Neuronal stem cell (in vitro differentiated cells): ENCODE measurements around the gene FRYL.

ENCODE experiments used
- DNase-seq: peaks from one replicate; pipeline ENCODE4 v3.0.0-alpha.2; 2013; ENCODE audit warnings: low spot score
- H2AFZ ChIP-seq: one replicate; pipeline ENCODE4 v1.6.1; 2013; ENCODE audit warnings: mild to moderate bottlenecking, low read length, inconsistent platforms
- H2AK5ac ChIP-seq: 2 replicates; pipeline ENCODE4 v1.6.1; 2013; ENCODE audit warnings: low read depth, mild to moderate bottlenecking, inconsistent platforms, low read length, moderate library complexity, mixed read lengths
- H2BK120ac ChIP-seq: 2 replicates; pipeline ENCODE4 v1.6.1; 2013; ENCODE audit warnings: low read depth, mild to moderate bottlenecking, inconsistent platforms, low read length, moderate library complexity, mixed read lengths
- H2BK12ac ChIP-seq: one replicate; pipeline ENCODE4 v1.6.1; 2013; ENCODE audit warnings: low read length, inconsistent platforms
- H2BK15ac ChIP-seq: 2 replicates; pipeline ENCODE4 v1.6.1; 2013; ENCODE audit warnings: mild to moderate bottlenecking, low read length, inconsistent platforms, mixed read lengths
- H2BK5ac ChIP-seq: one replicate; pipeline ENCODE4 v1.6.1; 2013; ENCODE audit warnings: inconsistent platforms, mild to moderate bottlenecking, low read length, moderate library complexity
- H3K14ac ChIP-seq: one replicate; pipeline ENCODE4 v1.6.1; 2013; ENCODE audit warnings: low read length, inconsistent platforms
- H3K18ac ChIP-seq: 2 replicates; pipeline ENCODE4 v1.6.1; 2013; ENCODE audit warnings: low read length, inconsistent platforms
- H3K23ac ChIP-seq: 2 replicates; pipeline ENCODE4 v1.6.1; 2013; ENCODE audit warnings: low read depth, mild to moderate bottlenecking, mixed read lengths, low read length, inconsistent platforms; ENCODE audit not compliant: poor library complexity
- H3K27ac ChIP-seq: replicated peaks from 3 replicates; pipeline ENCODE4 v1.5.1; 2013; ENCODE audit warnings: low read length, inconsistent platforms
- H3K27me3 ChIP-seq, 3 experiments: 2 replicates each; pipeline ENCODE4 v1.6.1; 2013; ENCODE audit warnings: low read length in 3 of 3, mild to moderate bottlenecking in 2 of 3, inconsistent platforms in 1 of 3, low read depth in 1 of 3, mixed read lengths in 1 of 3, moderate library complexity in 1 of 3; ENCODE audit not compliant: control insufficient read depth in 3 of 3, insufficient read depth in 3 of 3
- H3K36me3 ChIP-seq, 2 donors: replicated peaks in 1 of 2; 2 replicates each; pipeline ENCODE4 v1.6.1; 2013; ENCODE audit warnings: low read length in 2 of 2; ENCODE audit not compliant: control insufficient read depth in 2 of 2, insufficient read depth in 2 of 2
- H3K4ac ChIP-seq: 2 replicates; pipeline ENCODE4 v1.6.1; 2013; ENCODE audit warnings: inconsistent platforms, mild to moderate bottlenecking, low read length, moderate library complexity
- H3K4me1 ChIP-seq, 2 donors: 1 replicate in 1 of 2; 2 replicates in 1 of 2; pipeline ENCODE4 v1.6.1; 2013; ENCODE audit warnings: low read length in 2 of 2, low read depth in 1 of 2; ENCODE audit not compliant: control insufficient read depth in 2 of 2, insufficient read depth in 1 of 2
- H3K4me2 ChIP-seq: one replicate; pipeline ENCODE4 v1.6.1; 2013; ENCODE audit warnings: mild to moderate bottlenecking, low read length, inconsistent platforms; ENCODE audit not compliant: insufficient read depth, poor library complexity, severe bottlenecking
- H3K4me3 ChIP-seq, 2 donors: 2 replicates each; pipeline ENCODE4 v1.5.1; 2013; ENCODE audit warnings: low read length in 2 of 2, mild to moderate bottlenecking in 2 of 2, inconsistent platforms in 1 of 2, moderate library complexity in 1 of 2
- H3K79me1 ChIP-seq: one replicate; pipeline ENCODE4 v1.6.1; 2013; ENCODE audit warnings: low read depth, mild to moderate bottlenecking, inconsistent platforms, low read length, moderate library complexity
- H3K9ac ChIP-seq: one replicate; pipeline ENCODE4 v1.6.1; 2013; ENCODE audit warnings: mild to moderate bottlenecking, low read depth, low read length, inconsistent platforms; ENCODE audit not compliant: poor library complexity
- H3K9me3 ChIP-seq, 2 donors: replicated peaks in 1 of 2; 2 replicates each; pipeline versions ENCODE3 to v1.6.1; 2013; ENCODE audit warnings: low read length in 2 of 2, mild to moderate bottlenecking in 2 of 2, inconsistent platforms in 1 of 2, low read depth in 1 of 2, mixed read lengths in 1 of 2, moderate library complexity in 1 of 2; ENCODE audit not compliant: control insufficient read depth in 2 of 2, insufficient read depth in 1 of 2
- H4K8ac ChIP-seq: one replicate; pipeline ENCODE4 v1.6.1; 2013; ENCODE audit warnings: low read depth, mild to moderate bottlenecking, inconsistent platforms, low read length, moderate library complexity
- H4K91ac ChIP-seq: one replicate; pipeline ENCODE4 v1.6.1; 2013; ENCODE audit warnings: low read length, low read depth, mild to moderate bottlenecking, inconsistent platforms; ENCODE audit not compliant: poor library complexity
- WGBS, 2 donors: extraction: QIAGEN DNeasy Blood & Tissue Kit; methylation state at CpG; one replicate each; pipeline ENCODE4 v1.1.7; 2013; ENCODE audit warnings: missing lambda C conversion rate in 2 of 2, mixed read lengths in 1 of 2; ENCODE audit not compliant: insufficient read length in 2 of 2, insufficient replicate concordance in 1 of 2; ENCODE audit errors: extremely low coverage in 2 of 2; 5-methylcytosine and 5-hydroxymethylcytosine counted together

Gene FRYL

GRCh38 chr4:48557478-48557877, 222.6 kb downstream of the FRYL start:
- no peak overlapping the region for H2BK120ac ChIP-seq
- no peak overlapping the region for H2AFZ ChIP-seq
- H2BK15ac ChIP-seq: no peak overlapping the region
- H3K27me3 ChIP-seq: no peaks in the 10 kb centered on the region
- H2BK12ac ChIP-seq: no peak overlapping the region
- H3K14ac ChIP-seq: no peak overlapping the region
- no peaks in the 10 kb centered on the region for H3K79me1 ChIP-seq
- H4K8ac ChIP-seq: no peak overlapping the region
- peaks cover 0 to 9% of the 10 kb centered on the region in 2 donors for H3K9me3 ChIP-seq
- H3K27ac ChIP-seq: no peak overlapping the region
- no peak overlapping the region for H2AK5ac ChIP-seq
- H3K4ac ChIP-seq: no peak overlapping the region
- 100% methylated on average over 1 of the region's 8 CpGs for WGBS, 2 donors
- H3K4me3 ChIP-seq: no peak overlapping the region
- no peak overlapping the region for H4K91ac ChIP-seq
- no peak overlapping the region for H3K18ac ChIP-seq
- no peak overlapping the region for H3K4me2 ChIP-seq
- peaks cover 0 to 4% of the 10 kb centered on the region in 2 donors for H3K4me1 ChIP-seq
- peak overlapping the region; percentile 12 for H3K9ac ChIP-seq
- H3K23ac ChIP-seq: no peak overlapping the region
- no peak for DNase-seq
- H2BK5ac ChIP-seq: no peak overlapping the region
- peaks cover 19 to 92% of the 10 kb centered on the region in 2 donors for H3K36me3 ChIP-seq

GRCh38 chr4:48556268-48556667, 223.8 kb downstream of the FRYL start:
- Histone ChIP-seq H3K23ac (no peak overlapping the region), H3K9me3 (peaks cover 0 to 9% of the 10 kb centered on the region in 2 donors), H4K91ac (no peak overlapping the region), H2BK5ac (no peak overlapping the region), H3K4me2 (no peak overlapping the region), H2AFZ (no peak overlapping the region), H3K27ac (no peak overlapping the region), H3K4ac (no peak overlapping the region), H3K79me1 (no peaks in the 10 kb centered on the region), H2BK15ac (no peak overlapping the region), H3K27me3 (no peaks in the 10 kb centered on the region), H3K14ac (no peak overlapping the region), H2BK12ac (no peak overlapping the region), H3K36me3 (peaks cover 19 to 92% of the 10 kb centered on the region in 2 donors), H3K18ac (no peak overlapping the region), H2BK120ac (no peak overlapping the region), H4K8ac (no peak overlapping the region), H2AK5ac (no peak overlapping the region), H3K9ac (no peak overlapping the region), H3K4me3 (no peak overlapping the region), H3K4me1 (peaks cover 0 to 4% of the 10 kb centered on the region in 2 donors)
- WGBS, 2 donors: no CpG with 5 or more reads among the region's 2 CpGs
- no peak for DNase-seq

- Histone ChIP-seq H2AFZ (no peak overlapping the region), H3K14ac (no peak overlapping the region), H3K4me3 (no peak overlapping the region), H2AK5ac (no peak overlapping the region), H3K79me1 (no peaks in the 10 kb centered on the region), H3K18ac (no peak overlapping the region), H3K4ac (no peak overlapping the region), H4K91ac (no peak overlapping the region), H2BK15ac (no peak overlapping the region), H3K27me3 (no peaks in the 10 kb centered on the region), H2BK120ac (no peak overlapping the region), H3K36me3 (peaks cover 16 to 94% of the 10 kb centered on the region in 2 donors), H3K4me2 (no peak overlapping the region), H2BK12ac (no peak overlapping the region), H3K27ac (no peak overlapping the region), H3K4me1 (peaks cover 0 to 4% of the 10 kb centered on the region in 2 donors), H3K23ac (no peak overlapping the region), H4K8ac (no peak overlapping the region), H3K9me3 (peaks cover 0 to 9% of the 10 kb centered on the region in 2 donors), H2BK5ac (no peak overlapping the region), H3K9ac (no peak overlapping the region)
- DNase-seq: no peak
- no CpG with 5 or more reads among the region's 5 CpGs for WGBS, 2 donors
These were observed 225.5 kb downstream of the FRYL start for GRCh38 chr4:48554606-48555005.

GRCh38 chr4:48553720-48554119, 226.4 kb downstream of the FRYL start:
- peaks cover 0 to 4% of the 10 kb centered on the region in 2 donors for H3K4me1 ChIP-seq

More at GRCh38 chr4:48553720-48554119, 226.4 kb downstream of the FRYL start:
- Histone ChIP-seq H3K23ac (no peak overlapping the region), H3K4ac (no peak overlapping the region), H3K9ac (no peak overlapping the region), H3K14ac (no peak overlapping the region), H4K91ac (no peak overlapping the region), H2BK12ac (no peak overlapping the region), H4K8ac (no peak overlapping the region), H3K27me3 (no peaks in the 10 kb centered on the region), H3K18ac (no peak overlapping the region), H3K79me1 (no peaks in the 10 kb centered on the region), H2BK5ac (no peak overlapping the region), H3K9me3 (peaks cover 0 to 9% of the 10 kb centered on the region in 2 donors), H2BK15ac (no peak overlapping the region), H3K4me3 (no peak overlapping the region), H3K27ac (no peak overlapping the region), H3K36me3 (peaks cover 17 to 97% of the 10 kb centered on the region in 2 donors), H2AFZ (no peak overlapping the region), H2BK120ac (no peak overlapping the region), H3K4me2 (no peak overlapping the region), H2AK5ac (no peak overlapping the region)
- DNase-seq: no peak
- no CpG with 5 or more reads among the region's 1 CpG for WGBS, 2 donors
